Erythroblast (primary cell): ENCODE data around the gene ZCCHC7.

Source experiments
- GATA1 ChIP-seq: IDR thresholded peaks from 2 replicates; pipeline ENCODE4 v1.6.1; 2011; ENCODE audit warnings: low read depth, mild to moderate bottlenecking, control low read depth, low read length, moderate library complexity
- POLR2A ChIP-seq: IDR thresholded peaks from 2 replicates; pipeline ENCODE4 v1.6.1; 2011; ENCODE audit warnings: mild to moderate bottlenecking, low read length

DNA sequence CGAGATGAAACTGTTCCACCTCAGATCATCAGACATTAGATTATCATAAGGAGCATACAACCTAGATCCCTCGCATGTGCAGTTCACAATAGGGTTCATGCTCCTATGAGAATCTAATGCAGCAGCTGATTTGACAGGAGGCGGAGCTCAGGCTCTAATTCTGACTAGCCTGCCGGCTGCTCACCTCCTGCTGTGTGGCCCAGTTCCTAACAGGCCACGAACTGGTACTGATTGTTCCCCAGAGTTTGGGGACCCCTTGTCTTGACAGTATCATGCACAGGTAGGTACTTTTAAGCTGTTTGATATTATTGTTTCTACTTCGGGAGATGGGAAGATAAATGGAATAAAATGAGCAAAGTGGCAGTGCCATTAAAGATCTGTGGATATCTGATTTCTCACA, 66.9 kb downstream of the ZCCHC7 start:
- no peak for TF ChIP-seq POLR2A
- no peak for TF ChIP-seq GATA1
